ENCODE data around the gene ZNF597. TPM values are rescaled to one million over a fixed set of nuclear protein-coding genes. Genes with fewer than 3 reads are reported as not detected.

Gene ZNF597
- total RNA-seq, 1 experiment from 2014 or later = 3.5 TPM

- H3T11ph ChIP-seq (ENCODE audit: low read length) = no peak overlapping the region
- no peak overlapping the region for H3K4me2 ChIP-seq (ENCODE audit: insufficient read depth, insufficient read length, low read length)
- no peak overlapping the region for H3K56ac ChIP-seq (ENCODE audit: insufficient read length, low read depth, low read length)
- no peak overlapping the region for H2BK15ac ChIP-seq (ENCODE audit: low read depth, low read length)
- no peak overlapping the region for H4K91ac ChIP-seq (ENCODE audit: insufficient read length, low read depth, low read length)
- H3K23ac ChIP-seq (ENCODE audit: insufficient read length, low read depth, low read length) = no peak overlapping the region
- Mint-ChIP-seq H3K4me3 (no peak overlapping the region), H3K27me3 (ENCODE audit: low read depth) (no peaks in the 10 kb centered on the region; the same call in 1 of the 2 replicates), H3K9me3 (no peaks in the 10 kb centered on the region), H3K36me3 (ENCODE audit: insufficient read depth in 1 of 3, low read depth in 3 of 3) (peaks cover 0 to 3% (median 0%) of the 10 kb centered on the region in 3 experiments; a peak in 1 of 7 replicates), H3K4me1 (peaks cover 0 to 2% of the 10 kb centered on the region in 2 experiments; a peak in 1 of 4 replicates), H3K27ac (no peak overlapping the region)
- H3K18ac ChIP-seq (ENCODE audit: insufficient read length, low read depth, low read length) = no peak overlapping the region
- no peak overlapping the region for H4K5ac ChIP-seq (ENCODE audit: insufficient read length, low read depth, low read length)
- H3K4ac ChIP-seq (ENCODE audit: low read depth, low read length) = no peak overlapping the region
- no CpG with 5 or more reads among the region's 10 CpGs for WGBS (ENCODE audit: extremely low coverage, insufficient read length, low lambda C conversion rate)
- no peak overlapping the region for H2BK20ac ChIP-seq (ENCODE audit: low read depth, low read length, poor library complexity, severe bottlenecking)
- no peak overlapping the region for H2AFZ ChIP-seq (ENCODE audit: low read length)
- DNase-seq = no peak
- no peaks in the 10 kb centered on the region for H4K20me1 ChIP-seq (ENCODE audit: control insufficient read depth, insufficient read depth, insufficient read length)
- no peak overlapping the region for H2BK5ac ChIP-seq (ENCODE audit: insufficient read length, low read length)
- no peaks in the 10 kb centered on the region for H3K79me1 ChIP-seq (ENCODE audit: insufficient read depth, low read depth, low read length, poor library complexity, severe bottlenecking)
- no peak overlapping the region for H2BK120ac ChIP-seq (ENCODE audit: low read depth, low read length, poor library complexity, severe bottlenecking)
- no peak overlapping the region for H2BK12ac ChIP-seq (ENCODE audit: insufficient read length, low read depth, low read length)
- TF ChIP-seq CTCF (conservative IDR thresholded peaks at IDR 0.05) = no peak
- H3K27me3 ChIP-seq (ENCODE audit: insufficient read depth, low read length) = no peaks in the 10 kb centered on the region
- no peaks in the 10 kb centered on the region for H3K23me2 ChIP-seq (ENCODE audit: insufficient read length, low read depth, low read length, poor library complexity, severe bottlenecking)
- H4K8ac ChIP-seq (replicated peaks; ENCODE audit: insufficient read length, low read depth, low read length) = no peak overlapping the region
- no peak overlapping the region for H2AK5ac ChIP-seq (ENCODE audit: insufficient read length, low read length)
- no peak overlapping the region for H3K27ac ChIP-seq (ENCODE audit: insufficient read length, low read depth, low read length)
- no peak overlapping the region for H3K9ac ChIP-seq (ENCODE audit: extremely low read depth, insufficient read length, low read length)
- H3K14ac ChIP-seq (ENCODE audit: insufficient read depth, low read length) = no peak overlapping the region
- H3K4me1 ChIP-seq (ENCODE audit: insufficient read depth, low read length) = no peaks in the 10 kb centered on the region
- no peaks in the 10 kb centered on the region for H3K79me2 ChIP-seq (ENCODE audit: insufficient read depth, low read length)
- H3K9me3 ChIP-seq (ENCODE audit: control insufficient read depth, low read depth, low read length) = no peaks in the 10 kb centered on the region
These were observed 49.1 kb upstream of the ZNF597 start for GRCh38 chr16:3492356-3492755.

Data from H9 (cell line).